PC-9 (cell line): ENCODE results near the gene GFM2.

ENCODE experiments used
- CTCF ChIP-seq: fragments of 200-600 bp; sonication (generic); conservative IDR thresholded peaks from 2 replicates; pipeline ENCODE4 v1.6.1; 2017; ENCODE audit warnings: mixed run types, antibody characterized with exemption, mild to moderate bottlenecking, moderate library complexity
- EZH2 ChIP-seq: fragments of 200-600 bp; sonication (generic); IDR thresholded peaks from 2 replicates; pipeline ENCODE4 v1.8.0; 2017; ENCODE audit warnings: antibody characterized with exemption, low read depth

- TF ChIP-seq EZH2 (no peak), CTCF (no peak)
These were observed 19.9 kb upstream of the GFM2 start for GRCh38 chr5:74786851-74787250.
